K562 (cell line): ENCODE measurements around the gene PARD3B. TPM values are rescaled to one million over a fixed set of nuclear protein-coding genes. Genes with fewer than 3 reads are reported as not detected.

ENCODE experiments used
- BHLHE40 ChIP-seq: IDR thresholded peaks from 2 replicates; pipeline ENCODE4 v1.6.1; 2011; ENCODE audit warnings: low read length, improper control_type of control experiment
- CEBPB ChIP-seq: fragments of 450-650 bp; IDR thresholded peaks from 2 replicates; pipeline ENCODE4 v1.6.1; 2016; ENCODE audit warnings: missing genetic modification characterization, missing compliant biosample characterization
- CSDE1 ChIP-seq, 2 experiments: fragments of 450-650 bp; IDR thresholded peaks; 2 replicates each; pipeline ENCODE4 v1.6.1; 2016; ENCODE audit warnings: mild to moderate bottlenecking in 1 of 2
- E4F1 ChIP-seq: fragments of 250-450 bp; sonication (Bioruptor Pico); IDR thresholded peaks from 2 replicates; pipeline ENCODE4 v1.5.0; 2021; ENCODE audit warnings: mild to moderate bottlenecking, borderline replicate concordance
- ELK3 ChIP-seq: fragments of 450-650 bp; formaldehyde crosslinking; IDR thresholded peaks from 2 replicates; pipeline ENCODE4 v1.4.0; 2020; ENCODE audit warnings: mild to moderate bottlenecking
- ERF ChIP-seq: fragments of 450-650 bp; formaldehyde crosslinking; IDR thresholded peaks from 2 replicates; pipeline ENCODE4 v1.4.0; 2020; ENCODE audit warnings: mild to moderate bottlenecking, mixed read lengths
- HDAC3 ChIP-seq: fragments of 450-650 bp; IDR thresholded peaks from 2 replicates; pipeline ENCODE4 v1.6.1; 2018; ENCODE audit warnings: borderline replicate concordance, mild to moderate bottlenecking, moderate library complexity; ENCODE audit not compliant: partially characterized antibody
- HDGF ChIP-seq: fragments of 450-650 bp; IDR thresholded peaks from 2 replicates; pipeline ENCODE4 v1.6.1; 2016
- KDM5B ChIP-seq: fragments of 200-600 bp; sonication (generic); IDR thresholded peaks from 2 replicates; pipeline ENCODE4 v1.6.1; 2012; ENCODE audit warnings: low read depth, mild to moderate bottlenecking, moderate library complexity, low read length, control low read depth, inconsistent platforms; ENCODE audit not compliant: insufficient replicate concordance
- MLLT1 ChIP-seq, 2 experiments: fragments of 450-650 bp; IDR thresholded peaks; 2 replicates each; pipeline ENCODE4 v1.6.1; 2016
- MYNN ChIP-seq, 2 experiments: sonication (generic); formaldehyde crosslinking in 1 of 2; IDR thresholded peaks; 2 replicates each; pipeline versions ENCODE4 v1.5.0 to v1.6.1; 2016 to 2020; ENCODE audit warnings: antibody characterized with exemption in 1 of 2, missing genetic modification reagents in 1 of 2
- NR4A1 ChIP-seq, 2 experiments: fragments of 250-450 bp in 1 of 2; fragments of 450-650 bp in 1 of 2; sonication (Bioruptor Pico) in 1 of 2; IDR thresholded peaks; 2 replicates each; pipeline versions ENCODE4 v1.4.0 to v1.6.1; 2016 to 2020; ENCODE audit warnings: mild to moderate bottlenecking in 2 of 2, missing compliant biosample characterization in 1 of 2, missing genetic modification characterization in 1 of 2, moderate library complexity in 1 of 2
- PTRF ChIP-seq: fragments of 450-650 bp; IDR thresholded peaks from 2 replicates; pipeline ENCODE4 v1.6.1; 2016; ENCODE audit warnings: mild to moderate bottlenecking, missing genetic modification characterization, missing compliant biosample characterization
- RCOR1 ChIP-seq, 2 experiments: IDR thresholded peaks; 2 replicates each; pipeline ENCODE4 v1.6.1; 2012; ENCODE audit warnings: low read depth in 2 of 2, low read length in 2 of 2, borderline replicate concordance in 1 of 2, improper control_type of control experiment in 1 of 2
- RFX1 ChIP-seq: fragments of 450-650 bp; IDR thresholded peaks from 2 replicates; pipeline ENCODE4 v1.6.1; 2016; ENCODE audit warnings: mild to moderate bottlenecking, moderate library complexity
- SMAD4 ChIP-seq: fragments of 250-450 bp; sonication (Bioruptor Pico); conservative IDR thresholded peaks from 2 replicates; pipeline ENCODE4 v1.8.0; 2021; ENCODE audit warnings: inconsistent platforms, mild to moderate bottlenecking, moderate library complexity
- SNIP1 ChIP-seq: fragments of 450-650 bp; IDR thresholded peaks from 2 replicates; pipeline ENCODE4 v1.7.1; 2017; ENCODE audit warnings: low read depth, mild to moderate bottlenecking
- SOX6 ChIP-seq: fragments of 450-650 bp; IDR thresholded peaks from 2 replicates; pipeline ENCODE4 v1.6.1; 2014; ENCODE audit warnings: mild to moderate bottlenecking
- USF1 ChIP-seq: sonication (generic); formaldehyde crosslinking; IDR thresholded peaks from 2 replicates; pipeline ENCODE4 v1.9.0; 2022; ENCODE audit warnings: mild to moderate bottlenecking, missing genetic modification reagents
- ZC3H4 ChIP-seq: sonication (generic); formaldehyde crosslinking; IDR thresholded peaks from 2 replicates; pipeline ENCODE4 v1.9.0; 2021; ENCODE audit warnings: missing genetic modification reagents, borderline replicate concordance
- ZNF699 ChIP-seq: fragments of 250-450 bp; sonication (Bioruptor Pico); IDR thresholded peaks from 2 replicates; pipeline ENCODE4 v1.8.0; 2021; ENCODE audit warnings: mild to moderate bottlenecking, moderate library complexity; ENCODE audit not compliant: insufficient replicate concordance
- polyA plus RNA-seq, 8 experiments: library from polyadenylated mRNA; depleted of rRNA in 4 of 8; stranded (reverse) in 5 of 8; unstranded in 3 of 8; fragments of >200 nt; fragmentation: Nextera tagmentation in 2 of 8; fragmentation: Illumina TruSeq in 1 of 8; extraction: Ambion mirVana in 2 of 8; extraction: Trizol in 1 of 8; gene quantifications; 2 replicates each; pipeline versions ENCODE4 v1.2.1 to v1.2.3, GENCODE V29; 2011 to 2014; ENCODE audit warnings: inconsistent platforms in 1 of 8, missing spikeins in 1 of 8
- total RNA-seq, 7 experiments: library from RNA; depleted of rRNA in 6 of 7; stranded (reverse); fragments of >200 nt in 6 of 7; fragmentation: Illumina TruSeq in 2 of 7; extraction: Trizol in 2 of 7; gene quantifications; 2 replicates each; pipeline versions ENCODE4 v1.2.1 to v1.2.3, GENCODE V29; 2011 to 2021; ENCODE audit warnings: low replicate concordance in 1 of 7

PARD3B gene
- total and polyA plus RNA-seq, 9 of the 15 experiments (the other 6 are each of a cell fraction or from before 2014, with no cell fraction given): 0.15 to 3.0 (median 1.1) TPM

- TF ChIP-seq USF1 (CRISPR knock-in tag) (no peak), PTRF (tag) (no peak), ELK3 (CRISPR knock-in tag) (no peak), KDM5B (no peak), HDGF (no peak), RFX1 (no peak), SNIP1 (no peak), SMAD4 (CRISPR knock-in tag) (peak; percentile 83), CSDE1 (IDR thresholded peaks at IDR 0.05) (no peak), RCOR1 (IDR thresholded peaks at IDR 0.05; ENCODE audit: borderline replicate concordance in 1 of 2, low read depth in 2 of 2, low read length in 2 of 2) (peak in 1 of 2 experiments; percentile 59; a peak in 1 of 4 replicates), SOX6 (peak; percentile 69), HDAC3 (no peak), NR4A1 (CRISPR knock-in tag; IDR thresholded peaks at IDR 0.05) (no peak), NR4A1 (tag; IDR thresholded peaks at IDR 0.05) (no peak), ERF (CRISPR knock-in tag) (no peak), MYNN (IDR thresholded peaks at IDR 0.05) (no peak), MYNN (CRISPR knock-in tag; IDR thresholded peaks at IDR 0.05) (no peak), CEBPB (tag) (no peak), E4F1 (CRISPR knock-in tag) (no peak), BHLHE40 (no peak), ZC3H4 (CRISPR knock-in tag) (no peak), ZNF699 (no peak), MLLT1 (IDR thresholded peaks at IDR 0.05) (no peak)
Observed at GRCh38 chr2:204539019-204539385, 6.3 kb upstream of the PARD3B start (continued).
